HG03432 (cell line): ENCODE data around the gene MRPL23.

ENCODE experiments used
- ATAC-seq: cut with Tn5 transposase; IDR thresholded peaks from one replicate; pipeline ENCODE4 v1.9.1; 2021; ENCODE audit warnings: mild to moderate bottlenecking, moderate library complexity; ENCODE audit not compliant: unreplicated experiment

The MRPL23 gene

GRCh38 chr11:1946812-1947484 is at the start of gene MRPL23:
TSS of gene MRPL23 (plus strand) at chr11:1947332. CDS start at chr11:1947363, 31 bp downstream.
- ATAC-seq = peak; percentile 60

DNA sequence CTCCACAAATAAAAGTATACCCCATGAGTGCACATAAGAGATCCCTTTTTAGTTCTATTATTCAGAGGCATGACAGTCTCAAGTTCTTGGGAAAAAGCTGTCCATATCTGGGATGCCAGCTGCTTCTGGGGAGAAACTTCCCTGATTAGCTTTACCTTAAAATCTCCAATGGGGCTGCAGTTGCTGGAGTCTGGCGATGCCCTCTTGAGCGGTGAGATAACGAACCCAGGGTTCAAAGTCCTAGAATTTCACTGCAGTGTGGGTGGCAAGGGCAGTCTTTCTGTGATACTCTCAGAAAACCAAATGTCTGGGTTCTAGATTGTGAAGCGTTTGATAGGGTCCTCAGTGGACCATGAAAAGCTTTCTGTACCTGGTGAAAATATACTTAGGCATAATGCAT is 48.0 kb upstream of the MRPL23 start:
- no peak for ATAC-seq

DNA sequence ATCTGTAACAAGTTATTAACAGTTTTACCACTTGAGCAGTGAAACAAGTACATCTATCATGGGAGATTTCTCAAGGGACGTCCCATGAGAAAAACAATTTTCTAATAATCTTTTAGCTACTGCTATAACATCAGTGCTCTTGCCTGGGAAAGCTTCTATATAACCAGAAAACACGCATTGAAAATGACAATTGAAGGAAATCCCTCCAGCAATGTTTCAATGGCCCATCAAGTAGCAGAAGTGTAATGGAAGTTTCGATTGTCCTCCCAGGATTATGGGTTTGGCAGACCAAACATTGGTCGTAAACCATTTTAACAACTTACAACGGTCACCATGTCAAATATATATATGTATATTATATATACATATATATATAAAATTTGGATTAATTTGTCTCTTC is 47.4 kb upstream of the MRPL23 start:
- ATAC-seq = no peak

GRCh38 chr11:1906181-1906580 is 41.0 kb upstream of the MRPL23 start:
- no peak for ATAC-seq

GRCh38 chr11:1906611-1907423 is 40.3 kb upstream of the MRPL23 start:
- ATAC-seq = no peak

GRCh38 chr11:1908618-1909017 is 38.5 kb upstream of the MRPL23 start:
- ATAC-seq = no peak

GRCh38 chr11:1909524-1909923 is 37.6 kb upstream of the MRPL23 start:
- no peak for ATAC-seq

GRCh38 chr11:1912289-1912878 is 34.7 kb upstream of the MRPL23 start:
- ATAC-seq = no peak

- no peak for ATAC-seq
These were observed 33.7 kb upstream of the MRPL23 start for GRCh38 chr11:1913271-1914060.

DNA sequence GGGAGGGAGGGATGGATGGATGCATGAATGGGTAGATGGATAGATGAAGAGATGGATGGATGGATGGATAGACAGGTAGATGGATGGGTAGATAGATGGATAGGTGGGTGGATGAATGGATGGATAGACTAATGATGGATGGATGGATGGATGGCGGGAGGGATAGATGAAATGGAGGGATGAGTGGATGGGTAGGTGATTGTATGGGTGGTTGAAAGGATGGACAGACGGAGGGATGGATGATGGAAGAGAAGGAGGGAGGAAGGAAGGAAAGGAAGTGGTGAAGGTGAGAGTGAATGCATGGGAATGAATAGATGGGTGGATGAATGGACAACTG is 31.4 kb upstream of the MRPL23 start:
- ATAC-seq = no peak

DNA sequence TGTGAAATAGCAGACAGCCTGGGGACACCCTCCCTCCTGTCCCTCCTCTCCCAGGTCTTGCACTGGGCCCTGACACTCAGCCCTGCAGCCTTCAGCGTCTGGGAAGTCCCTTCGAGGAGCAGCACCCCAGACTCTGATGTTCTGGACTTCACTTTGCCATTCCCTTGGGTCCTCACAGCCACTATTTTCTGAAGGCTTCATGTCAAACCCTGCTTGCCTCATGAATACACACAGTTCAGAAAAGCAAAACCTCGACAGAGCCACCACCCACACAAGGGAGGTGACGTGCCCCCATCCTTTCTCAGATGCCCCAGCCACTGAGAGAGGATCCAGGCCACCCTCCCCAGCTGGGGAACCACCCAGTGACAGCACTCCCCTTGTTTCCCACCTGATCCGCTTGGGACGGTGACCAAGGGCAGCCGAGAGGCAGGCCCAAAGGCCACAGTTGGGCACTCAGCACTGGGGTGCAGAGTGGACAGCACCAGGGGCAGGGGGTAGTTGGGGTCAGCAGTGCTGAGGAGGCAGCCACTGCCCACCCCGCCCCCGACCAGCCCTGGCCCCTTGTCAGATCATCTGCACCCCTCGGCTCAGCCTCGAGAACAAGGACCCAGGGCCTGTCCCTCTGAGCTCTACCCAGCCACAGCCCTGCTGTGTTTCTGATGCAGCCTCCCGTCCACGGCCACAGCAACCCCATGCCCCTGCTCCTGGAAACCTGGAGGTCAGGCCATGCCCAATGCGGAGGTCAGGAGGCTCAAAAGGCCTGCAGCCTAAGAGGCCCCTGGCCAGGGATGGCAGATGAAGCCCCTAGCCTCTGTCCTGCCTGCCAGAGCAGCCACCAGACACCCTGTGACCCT is 30.8 kb upstream of the MRPL23 start:
- ATAC-seq = peak; percentile 57

GRCh38 chr11:1916986-1917522 is 30.1 kb upstream of the MRPL23 start:
- no peak for ATAC-seq

- ATAC-seq = no peak
These were observed 29.4 kb upstream of the MRPL23 start for GRCh38 chr11:1917523-1918435.

DNA sequence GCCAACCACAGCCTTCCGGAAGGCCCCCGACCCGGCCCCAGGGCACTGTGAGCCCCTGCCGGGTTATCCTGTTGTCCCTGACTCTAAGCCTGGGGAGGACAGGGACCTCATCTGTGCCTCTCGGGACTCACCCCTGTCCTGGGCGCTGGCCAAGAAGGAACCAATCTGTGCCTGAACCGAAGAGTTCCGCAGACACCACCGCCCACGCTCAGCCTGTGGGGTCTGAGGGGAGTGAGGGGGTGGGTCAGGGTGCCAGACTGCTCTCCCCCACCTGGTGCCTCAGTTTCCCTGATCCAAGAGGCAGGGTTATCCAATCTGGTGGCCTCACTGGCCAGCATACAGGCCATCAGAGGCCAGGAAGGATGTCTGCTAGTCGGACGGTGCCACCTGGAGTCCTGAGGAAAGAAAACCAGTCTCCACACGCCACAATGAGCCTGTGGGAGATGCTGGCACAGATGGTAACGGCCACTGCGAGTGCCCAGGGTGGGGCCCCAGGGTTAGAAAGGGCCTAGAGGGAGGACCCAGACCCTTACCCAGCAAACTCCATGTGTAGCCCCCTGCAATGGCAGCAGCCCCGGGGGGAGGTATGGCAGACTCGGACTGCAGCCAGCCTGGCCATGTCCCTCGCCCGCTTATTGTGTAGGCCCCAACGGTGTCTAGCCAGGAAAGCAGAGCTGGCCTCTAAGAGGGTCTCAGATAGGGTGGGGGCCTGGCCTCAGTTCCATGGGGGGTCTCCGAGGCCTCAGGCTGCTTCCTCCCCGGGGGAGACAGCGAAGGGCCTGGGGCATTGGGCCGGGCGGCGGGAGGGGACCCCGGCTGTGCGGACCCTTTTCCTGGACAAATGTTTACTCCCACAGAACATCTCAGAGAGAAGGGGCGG is 28.5 kb upstream of the MRPL23 start:
- ATAC-seq = no peak

- ATAC-seq = no peak
These were observed 27.6 kb upstream of the MRPL23 start, which contains the start of gene TNNT3 for GRCh38 chr11:1919391-1920127. TSS of gene TNNT3 (plus strand) at chr11:1919703. CDS start at chr11:1922875, 3,172 bp downstream.

GRCh38 chr11:1920128-1920908 is 26.8 kb upstream of the MRPL23 start:
- ATAC-seq = no peak
